Midbrain (tissue), 1 donor: ENCODE data around the gene CRYBA1.
A peak's percentile ranks its signal among the peaks of the same experiment; 100 is the strongest.
"Not testable (repeated sequence)": the region's sequence is repeated elsewhere in the genome, so short reads cannot be mapped to it uniquely, and the experiment has no call there.

Source experiments
- DNase-seq: peaks from one replicate; lab custom pipeline; 2025; lab: John Stamatoyannopoulos, UW

Gene CRYBA1, protein sequence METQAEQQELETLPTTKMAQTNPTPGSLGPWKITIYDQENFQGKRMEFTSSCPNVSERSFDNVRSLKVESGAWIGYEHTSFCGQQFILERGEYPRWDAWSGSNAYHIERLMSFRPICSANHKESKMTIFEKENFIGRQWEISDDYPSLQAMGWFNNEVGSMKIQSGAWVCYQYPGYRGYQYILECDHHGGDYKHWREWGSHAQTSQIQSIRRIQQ

DNA sequence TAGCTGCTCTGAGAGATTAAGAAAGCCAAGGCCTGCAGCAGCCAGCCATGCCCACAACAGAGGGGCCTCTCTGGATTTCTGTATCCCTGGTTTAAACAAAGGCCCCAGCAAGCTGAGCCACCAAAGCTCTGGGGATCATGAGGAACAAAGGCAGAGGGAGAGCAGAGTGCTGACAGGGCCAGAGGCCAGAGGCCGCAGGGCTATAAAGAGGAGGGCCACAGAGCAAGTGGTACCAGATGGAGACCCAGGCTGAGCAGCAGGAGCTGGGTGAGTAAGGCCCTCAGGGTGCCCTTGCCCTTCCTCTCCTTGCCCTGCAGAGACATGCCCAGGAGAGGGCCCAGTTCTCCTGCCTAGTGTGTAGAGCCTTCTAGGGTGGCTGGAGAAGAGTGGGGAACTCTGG lies at the start of gene CRYBA1:
TSS of gene CRYBA1 (plus strand) at position 232 of the 400 bp plus-strand sequence. CDS start at position 237, 5 bp downstream.
- DNase-seq, result no peak

DNA sequence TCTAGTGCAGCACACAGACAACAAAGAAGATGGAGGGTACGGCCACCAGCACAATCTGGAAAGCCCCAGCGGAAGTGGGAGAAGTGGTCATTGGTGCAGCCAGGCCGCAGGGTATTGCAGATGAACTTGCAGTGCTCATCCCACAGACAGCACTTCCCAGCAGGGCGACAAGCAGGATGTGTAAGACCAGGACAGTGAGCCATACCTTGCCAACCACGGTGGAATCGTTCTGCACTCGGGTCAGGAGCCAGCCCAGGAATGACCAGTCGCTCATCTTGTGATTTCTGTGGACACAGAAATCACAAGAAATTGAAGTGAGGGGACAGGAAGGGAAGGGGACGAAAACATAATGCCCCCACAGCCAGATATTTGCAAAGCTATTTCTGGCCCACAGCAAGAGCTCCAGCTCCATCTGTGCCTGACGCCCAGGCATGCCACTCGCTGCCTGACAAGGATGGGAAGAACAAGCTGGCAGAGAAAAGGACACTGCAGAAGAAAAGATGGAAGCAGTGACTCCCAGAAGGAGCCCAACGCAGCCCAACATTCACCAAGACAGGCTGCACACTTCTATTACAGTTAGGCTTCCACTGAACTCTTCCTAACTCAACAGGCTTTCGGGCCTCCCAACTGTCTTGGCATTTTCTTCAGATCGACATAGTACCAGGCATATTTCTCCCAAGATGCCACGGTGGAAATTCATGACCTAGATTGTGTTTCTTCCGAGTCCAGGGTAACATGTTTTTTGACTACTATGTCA lies 49.0 kb upstream of the CRYBA1 start:
- DNase-seq, result no peak

DNA sequence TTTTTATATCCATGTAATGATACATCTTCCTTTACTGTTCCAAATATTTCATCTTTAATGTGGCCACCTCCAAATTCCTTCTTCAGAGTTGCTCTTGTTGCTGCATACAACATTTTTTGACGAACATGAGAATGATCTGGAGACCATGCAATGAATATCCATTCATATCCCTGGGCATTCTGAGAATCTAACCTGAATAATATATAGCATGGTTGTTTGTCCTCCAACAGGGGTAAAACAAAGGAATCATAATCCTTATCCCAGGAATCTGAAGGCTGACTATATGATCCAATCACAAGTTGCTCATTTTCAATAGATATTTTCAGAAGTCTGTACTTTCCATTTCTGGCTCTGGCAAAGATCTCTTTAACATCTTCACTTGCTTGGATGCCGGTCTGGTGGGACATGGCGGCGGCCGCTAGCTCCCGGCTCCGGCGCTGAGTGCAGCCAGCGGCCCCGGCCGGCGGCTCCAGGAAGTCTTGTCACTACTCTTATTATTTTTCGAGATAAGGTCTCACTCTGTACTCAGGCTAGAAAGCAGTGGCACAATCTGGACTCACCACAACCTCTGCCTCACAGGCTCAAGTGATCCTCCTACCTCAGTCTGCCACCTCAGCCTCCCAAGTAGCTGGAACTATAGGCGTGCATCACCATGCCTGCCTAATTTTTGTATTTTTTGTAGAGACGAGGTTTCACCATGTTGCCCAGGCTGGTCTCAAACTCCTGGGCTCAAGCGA lies 42.4 kb upstream of the CRYBA1 start:
- DNase-seq, result not testable (repeated sequence)

DNA sequence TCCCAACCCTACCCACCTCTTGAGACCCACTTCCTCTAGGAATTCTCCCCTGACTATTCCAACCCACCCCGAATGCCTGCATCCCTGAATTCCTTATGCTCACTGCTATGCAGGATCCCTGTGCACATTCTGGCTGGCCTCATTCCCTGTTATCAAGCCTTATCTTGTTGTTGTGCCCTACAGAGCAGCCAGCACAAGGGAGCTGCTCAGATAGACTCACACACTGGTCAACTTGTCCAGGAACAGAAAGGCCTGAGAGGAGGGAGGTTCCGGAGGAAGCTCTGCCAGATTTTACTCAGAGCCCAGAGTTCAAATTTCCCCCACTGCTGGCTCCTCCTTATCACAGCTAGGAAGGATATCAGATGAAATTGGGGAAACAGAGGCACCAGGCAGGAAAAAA lies 41.6 kb upstream of the CRYBA1 start:
- no peak for DNase-seq

DNA sequence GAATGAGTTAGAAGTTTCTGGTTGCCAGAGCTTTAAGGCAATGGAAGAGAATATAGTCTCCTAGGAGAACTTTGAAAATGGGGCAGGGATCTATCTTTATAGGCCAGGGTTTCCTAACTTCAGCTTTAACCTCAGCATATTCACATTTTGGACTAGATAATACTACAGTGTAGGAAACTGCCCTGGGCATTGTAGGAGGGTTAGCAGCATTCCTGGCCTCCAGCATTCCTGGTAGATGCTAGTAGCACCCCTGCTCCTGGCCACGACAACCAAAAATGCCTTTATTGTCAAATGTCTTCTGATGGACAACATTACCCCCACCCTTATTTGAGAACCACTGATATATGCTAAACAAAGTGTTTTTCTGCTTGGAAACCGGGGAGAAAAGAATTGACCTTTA lies 38.7 kb upstream of the CRYBA1 start:
- DNase-seq, result no peak

DNA sequence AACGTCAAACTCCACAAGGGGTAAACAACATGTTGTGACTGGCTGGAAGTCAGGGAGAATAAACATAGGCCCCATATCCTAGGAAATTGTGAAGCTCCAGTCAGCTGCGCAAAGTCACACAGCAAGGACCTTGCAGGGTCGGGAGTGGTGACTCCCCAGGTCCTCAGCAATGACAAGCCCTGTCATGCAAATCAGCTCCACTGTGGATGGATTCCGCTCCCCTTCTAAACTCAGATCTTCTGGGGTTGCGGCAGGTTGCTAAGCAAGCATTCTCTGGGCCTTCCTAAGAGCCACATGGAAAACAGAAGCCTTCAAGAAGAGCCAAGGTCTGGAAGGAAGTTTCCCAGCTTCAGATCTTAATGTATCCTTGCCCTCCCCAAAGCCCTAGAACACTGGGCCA lies 37.6 kb upstream of the CRYBA1 start:
- DNase-seq, result no peak

DNA sequence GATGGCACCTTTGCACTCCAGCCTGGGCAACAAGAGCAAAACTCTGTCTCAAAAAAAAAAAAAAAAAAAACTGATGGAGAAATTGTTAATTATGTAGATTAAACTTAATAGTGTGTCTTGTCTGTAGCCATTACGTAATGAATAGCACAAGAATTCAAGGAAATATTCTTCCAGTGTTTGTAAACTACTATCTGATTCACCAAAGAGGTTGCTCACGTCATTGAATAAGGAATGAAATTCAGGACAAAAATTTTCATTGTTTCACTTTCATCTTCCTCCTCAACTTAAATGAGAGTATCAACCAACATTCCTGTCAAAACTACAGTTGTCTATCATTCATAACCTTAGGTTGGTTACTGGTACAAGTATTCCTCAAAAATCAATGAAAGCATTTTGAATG lies 35.8 kb upstream of the CRYBA1 start:
- no peak for DNase-seq

DNA sequence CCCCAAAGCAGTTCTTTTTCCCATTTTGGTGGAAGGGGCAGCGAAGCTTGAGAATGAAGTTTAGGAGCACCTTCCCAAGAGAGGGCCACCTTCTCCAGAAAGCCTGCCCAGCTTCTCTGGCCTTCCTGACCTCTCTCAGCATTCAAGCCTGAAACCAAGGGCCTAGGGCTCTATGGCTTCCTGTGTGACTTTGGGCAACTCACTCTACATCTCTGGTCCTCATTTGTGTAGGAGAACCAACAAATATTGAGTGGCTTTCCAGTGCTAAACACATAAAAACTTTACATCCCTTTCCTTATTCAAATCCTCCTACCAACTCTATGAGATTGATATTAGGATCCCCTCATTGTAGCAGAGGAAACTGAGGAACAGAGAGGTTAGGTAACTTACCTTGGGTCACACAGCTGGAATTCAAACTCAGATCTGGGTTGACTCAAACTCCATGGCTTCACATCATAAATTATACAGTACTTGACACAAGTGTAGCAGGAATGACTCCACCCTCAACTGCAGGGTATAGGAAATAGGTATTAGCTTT lies 34.5 kb upstream of the CRYBA1 start:
- DNase-seq, result no peak

DNA sequence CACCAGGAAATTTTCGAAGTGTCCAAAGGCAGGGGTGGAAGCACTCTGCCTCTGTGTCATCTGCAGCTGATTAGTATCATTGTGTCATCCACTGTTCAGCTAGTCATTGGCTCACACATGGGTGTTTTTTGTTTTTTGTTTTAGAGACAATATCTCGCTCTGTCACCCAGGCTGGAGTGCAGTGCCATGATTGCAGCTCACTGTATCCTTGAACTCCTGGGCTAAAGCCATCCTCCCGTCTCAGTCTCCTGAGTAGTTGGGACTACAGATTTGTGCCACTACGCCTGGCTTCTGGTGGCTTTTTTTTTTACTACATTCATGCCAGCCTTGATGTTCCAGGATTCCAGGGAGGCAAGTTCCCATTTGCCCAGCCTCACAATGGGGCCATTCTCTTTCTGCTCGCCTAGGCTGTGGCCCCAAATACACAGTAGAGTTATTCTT lies 34.0 kb upstream of the CRYBA1 start:
- peak; percentile 95 for DNase-seq

DNA sequence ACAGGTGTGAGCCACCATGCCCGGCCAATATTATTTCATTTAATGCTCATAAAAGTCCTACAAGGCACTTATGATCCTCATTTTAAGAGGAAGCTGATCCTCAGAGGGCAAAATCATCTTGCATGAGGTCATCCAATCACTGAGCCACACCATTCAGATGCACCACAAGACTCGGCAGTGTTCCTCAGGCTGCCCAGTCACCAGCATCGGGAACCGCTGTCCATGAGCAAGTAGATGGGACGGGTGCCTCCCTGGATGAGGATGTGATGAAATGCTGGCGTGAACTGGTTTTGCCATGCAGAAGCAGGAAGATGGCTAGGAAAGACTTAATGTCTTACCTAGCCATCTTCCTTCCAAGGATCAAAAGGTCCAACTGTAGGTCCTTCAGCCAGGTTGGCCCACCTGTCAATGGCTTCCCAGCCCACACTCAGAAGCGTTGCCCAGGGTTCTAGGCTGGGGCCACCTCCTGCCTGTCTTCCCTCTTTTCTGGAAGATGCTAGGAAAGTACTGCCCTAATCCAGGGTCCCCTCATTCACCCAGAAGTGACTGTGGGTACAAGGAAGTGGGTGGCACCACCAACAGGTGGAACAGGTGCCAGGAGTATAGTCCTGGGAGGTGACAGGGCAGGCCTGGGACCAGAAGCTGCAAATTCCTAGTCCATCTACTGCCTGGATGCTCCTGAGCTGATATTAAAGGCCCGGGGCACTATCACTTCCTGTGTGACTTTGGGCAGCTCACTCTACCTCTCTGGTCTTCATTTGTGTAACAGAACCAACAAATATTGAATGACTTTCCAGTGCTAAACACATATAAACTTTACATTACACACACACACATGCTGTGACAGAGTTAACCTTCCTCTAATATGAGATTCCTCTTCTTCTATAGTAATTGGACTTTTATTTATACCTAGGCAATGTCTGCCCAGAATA lies 32.2 kb upstream of the CRYBA1 start:
- no peak for DNase-seq

DNA sequence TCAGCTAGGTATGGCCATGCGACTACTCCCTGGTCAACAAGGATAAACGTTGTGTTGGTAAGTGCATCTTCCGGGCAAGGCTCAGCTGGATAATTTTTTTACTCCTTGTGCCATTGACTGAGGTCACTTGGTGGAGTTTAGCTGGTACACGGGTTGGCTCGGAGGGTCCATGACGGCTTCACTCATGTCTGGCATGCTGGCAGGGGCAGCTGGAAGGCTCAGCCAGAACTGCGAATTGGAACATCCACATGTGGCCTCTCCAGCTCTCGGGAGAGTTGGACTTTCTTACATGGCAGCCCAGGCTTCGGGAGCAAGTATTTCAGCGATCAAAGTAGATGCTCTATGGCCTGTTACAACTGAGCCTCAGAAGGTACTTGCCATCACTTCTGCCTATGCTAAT lies 31.5 kb upstream of the CRYBA1 start:
- DNase-seq, result no peak

DNA sequence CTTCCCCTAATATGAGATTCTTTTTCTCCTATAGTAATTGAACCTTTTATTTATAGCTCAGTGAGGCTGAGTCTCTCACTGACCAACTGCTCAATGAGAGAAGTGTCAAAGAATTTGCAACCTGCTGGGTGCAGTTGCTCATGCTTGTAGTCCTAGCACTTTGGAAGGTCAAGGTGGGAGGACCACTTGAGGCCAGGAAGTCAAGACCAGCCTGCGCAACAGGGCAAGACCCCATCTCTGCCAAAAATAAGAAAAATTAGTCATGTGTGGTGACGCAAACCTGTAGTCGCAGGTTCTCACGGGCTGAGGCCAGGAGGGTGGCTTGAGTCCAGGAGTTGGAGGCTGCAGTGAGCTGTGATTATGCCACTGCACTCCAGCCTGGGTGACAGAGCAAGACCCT lies 30.9 kb upstream of the CRYBA1 start:
- DNase-seq, result no peak

DNA sequence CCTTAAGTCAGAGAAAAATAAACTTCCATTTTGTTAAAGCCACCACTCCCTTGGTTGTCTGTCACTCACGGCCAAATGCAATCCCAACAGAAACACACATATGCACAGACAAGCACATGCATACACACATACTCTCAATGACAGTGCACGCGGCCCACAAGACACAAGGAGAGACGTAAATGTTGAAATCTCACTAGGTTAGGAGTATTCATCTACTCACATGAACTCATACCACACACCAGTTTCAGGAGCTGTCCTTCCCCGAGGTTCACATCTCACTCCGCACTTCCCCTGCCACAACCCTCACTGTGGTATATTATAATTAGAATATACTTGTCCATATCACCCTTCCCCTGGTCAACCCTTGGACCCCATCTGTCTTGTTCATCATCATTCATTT lies 30.5 kb upstream of the CRYBA1 start:
- no peak for DNase-seq

DNA sequence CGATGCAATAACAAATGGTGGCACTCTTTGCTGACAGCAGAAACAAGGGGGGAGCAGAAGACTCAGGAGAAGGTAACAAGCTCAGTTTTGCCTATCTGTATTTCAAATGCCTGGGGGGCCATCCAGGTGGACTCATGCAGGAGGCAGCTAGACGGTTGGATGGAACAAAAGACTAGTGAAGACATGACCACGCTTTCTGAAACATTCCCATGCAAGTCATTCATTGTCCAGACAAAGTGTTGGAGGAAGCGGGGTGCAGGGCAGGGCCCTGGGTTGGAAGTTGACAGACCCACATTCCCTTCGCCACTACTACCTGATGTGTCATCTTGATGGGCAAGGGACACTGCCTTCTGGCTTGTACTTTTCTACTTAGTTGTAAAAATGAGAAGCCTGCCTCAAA lies 29.8 kb upstream of the CRYBA1 start:
- DNase-seq, result no peak

DNA sequence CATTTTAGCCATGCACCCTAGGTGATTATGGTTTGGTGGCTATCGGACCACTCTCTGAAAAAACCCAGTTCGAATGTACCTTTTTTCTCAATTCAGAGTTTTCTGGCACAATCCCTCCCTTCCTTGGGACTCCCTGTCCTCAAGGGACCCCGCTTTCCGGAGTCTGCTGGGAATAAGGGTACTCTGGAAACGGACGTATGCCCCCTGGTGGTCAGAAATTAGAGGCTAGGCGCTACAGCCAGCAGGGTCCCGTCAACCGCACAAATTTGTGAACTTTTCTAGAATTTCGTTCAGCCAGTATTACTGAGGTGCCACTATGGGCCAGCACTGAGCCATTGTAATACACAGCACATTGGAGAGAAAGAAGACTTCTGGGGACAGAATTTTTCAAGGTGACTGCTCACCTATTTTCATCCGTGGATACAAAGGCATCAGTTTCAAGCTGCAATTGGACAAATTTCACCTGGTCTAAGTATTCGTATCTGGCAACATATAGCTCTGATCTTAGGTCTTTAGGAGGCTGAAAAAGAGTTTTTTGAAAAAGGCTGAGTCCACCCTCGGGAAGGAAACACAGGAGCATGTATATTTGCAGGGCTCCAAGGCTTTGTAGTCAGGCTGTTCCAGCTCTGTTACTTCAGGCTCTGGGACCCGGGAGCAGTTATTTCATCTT lies 27.1 kb upstream of the CRYBA1 start:
- peak; percentile 90 for DNase-seq

DNA sequence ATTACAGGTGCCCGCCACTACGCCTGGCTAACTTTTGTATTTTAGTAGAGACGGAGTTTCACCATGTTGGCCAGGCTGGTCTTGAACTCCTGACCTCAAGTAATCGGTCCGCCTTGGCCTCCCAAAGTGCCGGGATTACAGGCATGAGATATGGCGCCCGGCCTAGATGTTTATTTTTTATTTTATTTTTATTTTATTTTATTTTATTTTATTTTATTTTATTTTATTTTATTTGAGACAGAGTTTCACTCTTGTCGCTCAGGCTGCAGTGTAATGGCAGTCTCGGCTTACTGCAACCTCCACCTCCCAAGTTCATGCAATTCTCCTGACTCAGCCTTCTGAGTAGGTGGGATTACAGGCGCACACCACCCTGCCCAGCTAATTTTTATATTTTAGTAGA lies 25.3 kb upstream of the CRYBA1 start:
- DNase-seq, result not testable (repeated sequence)

DNA sequence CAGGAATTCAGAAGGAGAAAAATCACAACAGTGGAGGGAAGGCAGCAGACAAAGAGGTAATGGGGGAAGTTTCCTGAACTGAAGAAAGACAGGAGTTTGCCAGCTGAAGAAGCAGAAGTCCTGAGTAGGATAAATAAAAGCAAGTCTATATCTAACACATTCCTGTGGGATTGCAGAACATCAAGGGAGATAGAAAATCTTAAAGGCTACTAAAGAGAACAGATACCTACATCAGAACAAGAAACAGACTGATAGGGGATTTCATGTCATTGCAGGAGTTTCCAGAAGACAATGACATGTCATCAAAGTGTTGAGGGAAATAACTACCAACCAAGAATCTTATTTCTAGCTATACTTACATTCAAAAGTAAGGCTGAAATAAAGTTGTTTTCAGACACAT lies 21.3 kb upstream of the CRYBA1 start:
- DNase-seq, result no peak

DNA sequence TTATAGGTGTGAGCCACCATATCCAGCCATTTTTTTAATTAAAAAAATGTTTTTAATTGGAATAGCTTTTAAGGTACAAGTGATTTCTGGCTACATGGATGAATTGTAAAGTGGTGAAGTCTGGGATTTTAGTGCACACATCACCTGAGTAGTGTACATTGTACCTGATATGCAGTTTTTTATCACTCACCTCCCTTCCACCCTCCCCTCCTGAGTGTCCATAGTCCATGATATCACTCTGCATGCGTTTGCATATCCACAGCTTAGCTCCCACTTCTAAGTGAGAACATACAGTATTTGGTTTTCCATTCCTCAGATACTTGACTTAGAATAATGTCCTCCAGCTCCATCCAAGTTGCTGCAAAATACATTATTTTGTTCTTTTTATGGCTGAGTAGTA lies 13.4 kb upstream of the CRYBA1 start:
- DNase-seq, result no peak

DNA sequence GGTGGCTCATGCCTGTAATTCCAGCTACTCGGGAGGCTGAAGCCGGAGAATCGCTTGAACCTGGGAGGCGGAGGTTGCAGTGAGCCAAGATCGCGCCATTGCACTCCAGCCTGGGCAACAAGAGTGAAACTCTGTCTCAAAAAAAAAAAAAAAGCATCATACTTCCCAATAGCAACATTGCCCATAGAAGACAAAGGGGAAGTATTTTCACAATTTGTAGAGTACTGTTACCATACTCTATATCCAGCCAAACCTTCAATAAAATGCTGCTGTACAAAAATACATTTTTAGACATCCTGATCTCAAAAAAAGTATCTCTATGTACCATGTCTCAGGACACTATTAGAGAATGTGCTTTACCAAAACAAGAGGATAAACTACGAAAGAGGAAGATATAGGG lies 11.7 kb upstream of the CRYBA1 start:
- not testable (repeated sequence) for DNase-seq

DNA sequence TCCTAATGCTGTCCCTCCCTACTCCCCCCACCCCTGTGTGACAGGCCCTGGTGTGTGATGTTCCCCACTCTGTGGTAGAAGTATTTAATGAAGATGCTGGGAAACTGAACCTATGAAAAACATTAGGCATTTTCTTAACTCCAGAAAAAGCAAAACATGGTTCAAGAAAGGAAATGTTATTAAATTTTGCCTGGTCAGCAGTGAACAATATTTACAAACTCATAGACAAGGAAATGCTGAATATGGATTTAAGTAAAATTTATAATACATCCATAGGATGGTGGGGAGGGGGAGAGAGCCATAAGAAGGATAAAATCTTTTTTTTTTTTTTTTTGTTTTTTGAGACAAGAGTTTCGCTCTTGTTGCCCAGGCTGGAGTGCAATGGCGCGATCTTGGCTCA lies 10.8 kb upstream of the CRYBA1 start:
- no peak for DNase-seq

DNA sequence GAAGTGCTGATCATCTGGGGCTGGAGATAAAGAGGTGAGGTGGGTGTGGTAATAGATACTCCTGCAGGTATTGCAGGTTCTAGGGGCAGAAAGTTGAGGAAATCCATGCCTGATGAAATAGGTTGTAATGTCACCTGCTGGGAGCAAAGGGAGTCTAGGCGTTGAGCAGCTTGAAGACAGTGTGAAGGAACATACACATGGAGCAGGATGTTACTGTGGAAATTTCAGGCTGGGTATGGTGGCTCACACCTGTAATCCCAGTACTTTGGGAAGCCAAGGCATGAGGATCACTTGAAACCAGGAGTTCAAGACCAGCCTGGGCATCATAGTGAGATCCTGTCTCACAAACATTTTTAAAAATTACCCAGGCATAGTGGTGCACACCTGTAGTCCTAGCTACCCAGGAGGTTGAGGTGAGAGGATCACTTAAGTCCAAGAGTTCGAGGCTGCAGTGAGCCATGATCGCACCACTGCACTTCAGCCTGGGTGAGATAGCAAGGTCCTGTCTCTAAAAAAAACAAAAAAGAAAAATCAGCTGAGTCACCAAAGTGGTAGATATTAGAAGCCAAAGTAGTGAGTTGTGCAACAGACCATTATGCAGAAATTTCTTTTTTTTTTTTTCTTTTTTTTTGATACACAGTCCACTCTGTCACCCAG lies 9.1 kb upstream of the CRYBA1 start:
- no peak for DNase-seq
